PC-9 (cell line): Measurements from ENCODE around the gene TFDP3. TPM values are rescaled to one million over a fixed set of nuclear protein-coding genes. Genes with fewer than 3 reads are reported as not detected.
A peak's percentile ranks its signal among the peaks of the same experiment; 100 is the strongest.

ENCODE experiments used
- BruUV-seq: library from RNA; stranded (reverse); fragments of 400-500 nt; replicated peaks from 2 replicates; lab custom pipeline; 2021; lab: Mats Ljungman, UMichigan
- CTCF ChIA-PET: fragments of 300-600 bp; sonication (Branson Sonifier 250); formaldehyde crosslinking; loops from one replicate; lab custom pipeline; 2022; ENCODE audit warnings: antibody characterized with exemption; lab: Charles Lee
- POLR2A ChIA-PET: fragments of 300-600 bp; sonication (Branson Sonifier 250); formaldehyde crosslinking; loops from one replicate; lab custom pipeline; 2022; ENCODE audit warnings: antibody characterized with exemption; ENCODE audit not compliant: unreplicated experiment; lab: Charles Lee
- DNase-seq, 2 experiments: peaks; one replicate each; pipeline versions ENCODE4 v3.0.0 to v3.0.0-alpha.2; 2015 to 2022; ENCODE audit warnings: mixed read lengths in 1 of 2
- H2AFZ ChIP-seq: fragments of 200-600 bp; sonication (generic); 2 replicates; pipeline ENCODE4 v1.8.1; 2017; ENCODE audit warnings: antibody characterized with exemption
- H3F3A ChIP-seq: fragments of 200-600 bp; sonication (generic); 2 replicates; pipeline ENCODE4 v1.8.1; 2017; ENCODE audit warnings: antibody characterized with exemption, mild to moderate bottlenecking, low read depth; ENCODE audit not compliant: insufficient read depth
- H3K27ac ChIP-seq: fragments of 200-600 bp; sonication (generic); 2 replicates; pipeline ENCODE4 v1.6.1; 2016; ENCODE audit warnings: mixed run types
- H3K27me3 ChIP-seq: fragments of 200-600 bp; sonication (generic); 2 replicates; pipeline ENCODE4 v1.6.1; 2016; ENCODE audit warnings: low read depth, mixed run types; ENCODE audit not compliant: insufficient read depth
- H3K36me3 ChIP-seq: fragments of 200-600 bp; sonication (generic); 2 replicates; pipeline ENCODE4 v1.6.1; 2016; ENCODE audit warnings: low read depth, mixed run types
- H3K4me1 ChIP-seq: fragments of 200-600 bp; sonication (generic); replicated peaks from 2 replicates; pipeline ENCODE4 v1.6.1; 2016; ENCODE audit warnings: mixed run types; ENCODE audit not compliant: insufficient read depth
- H3K4me2 ChIP-seq: fragments of 200-600 bp; sonication (generic); 2 replicates; pipeline ENCODE4 v1.6.1; 2017; ENCODE audit warnings: mixed run types
- H3K4me3 ChIP-seq: fragments of 200-600 bp; sonication (generic); 2 replicates; pipeline ENCODE4 v1.6.1; 2016; ENCODE audit warnings: mixed run types
- H3K79me2 ChIP-seq: fragments of 200-600 bp; sonication (generic); 2 replicates; pipeline ENCODE4 v1.6.1; 2017; ENCODE audit warnings: low read depth, mixed run types
- H3K9me2 ChIP-seq: fragments of 200-600 bp; sonication (generic); 2 replicates; pipeline ENCODE4 v1.8.1; 2017; ENCODE audit warnings: mild to moderate bottlenecking; ENCODE audit not compliant: insufficient read depth
- H3K9me3 ChIP-seq: fragments of 200-600 bp; sonication (generic); 2 replicates; pipeline ENCODE4 v1.8.1; 2016; ENCODE audit warnings: low read depth; ENCODE audit not compliant: insufficient read depth
- H4K20me1 ChIP-seq: fragments of 200-600 bp; sonication (generic); 2 replicates; pipeline ENCODE4 v1.8.1; 2017; ENCODE audit not compliant: insufficient read depth
- CTCF ChIP-seq: fragments of 200-600 bp; sonication (generic); conservative IDR thresholded peaks from 2 replicates; pipeline ENCODE4 v1.6.1; 2017; ENCODE audit warnings: mixed run types, antibody characterized with exemption, mild to moderate bottlenecking, moderate library complexity
- EZH2 ChIP-seq: fragments of 200-600 bp; sonication (generic); IDR thresholded peaks from 2 replicates; pipeline ENCODE4 v1.8.0; 2017; ENCODE audit warnings: antibody characterized with exemption, low read depth
- intact Hi-C: fragments of 100-400 bp; cut with micrococcal nuclease; formaldehyde crosslinking; loops from one replicate; pipeline ENCODE4 v1.10.0; 2022; ENCODE audit not compliant: unreplicated experiment
- total RNA-seq: library from RNA; stranded (reverse); gene quantifications from 2 replicates; pipeline ENCODE4 v1.2.3, GENCODE V29; 2021

The TFDP3 gene
- total RNA-seq, 1 experiment from 2014 or later: not detected

- no peaks in the 10 kb centered on the region for H3K27me3 ChIP-seq
- peaks cover 16% of the 10 kb centered on the region; the same call in 1 of the 2 replicates for H3F3A ChIP-seq
- no peaks in the 10 kb centered on the region for H3K36me3 ChIP-seq
- peak overlapping the region; percentile 48 for H3K27ac ChIP-seq
- no peak overlapping the region for H2AFZ ChIP-seq
- DNase-seq: peak; percentile 33 to 99
- ChIA-PET POLR2A (interaction anchor here (0.5 to 0.9 kb wide), 4 partner anchors 23 to 173 kb away, joined by 3 to 6 read pairs (median 4); no protein-coding TSS in a partner anchor), CTCF (interaction anchor here (0.6 to 1.1 kb wide), 2 partner anchors 26 to 1399 kb away, joined by 3 to 4 read pairs; no protein-coding TSS in a partner anchor)
- peaks cover 21% of the 10 kb centered on the region for H3K4me1 ChIP-seq
- H4K20me1 ChIP-seq: no peaks in the 10 kb centered on the region
- no peaks in the 10 kb centered on the region for H3K79me2 ChIP-seq
- no peak for TF ChIP-seq CTCF
- TF ChIP-seq EZH2: no peak
- no peaks in the 10 kb centered on the region; the same call in 1 of the 2 replicates for H3K9me2 ChIP-seq
- no peak overlapping the region for H3K4me3 ChIP-seq
- H3K9me3 ChIP-seq: no peaks in the 10 kb centered on the region; the same call in 1 of the 2 replicates
- intact Hi-C loops: loop anchor here (10.0 kb wide), 1 partner anchor 445 kb away; no protein-coding TSS in a partner anchor
- BruUV-seq: no TSS peak
- H3K4me2 ChIP-seq: peak overlapping the region; percentile 48
These were observed 11.2 kb upstream of the TFDP3 start for GRCh38 chrX:133229361-133229760.

GRCh38 chrX:133215747-133216146 is 2.4 kb downstream of the TFDP3 start:
- POLR2A ChIA-PET: no interaction called here
- no peak for TF ChIP-seq EZH2
- TF ChIP-seq CTCF: peak; percentile 64
- Histone ChIP-seq H3K4me1 (no peaks in the 10 kb centered on the region), H3K27ac (no peak overlapping the region), H3K9me2 (no peaks in the 10 kb centered on the region), H2AFZ (no peak overlapping the region), H3F3A (no peaks in the 10 kb centered on the region), H3K9me3 (no peaks in the 10 kb centered on the region), H3K79me2 (no peaks in the 10 kb centered on the region), H3K36me3 (no peaks in the 10 kb centered on the region), H4K20me1 (no peaks in the 10 kb centered on the region), H3K27me3 (no peaks in the 10 kb centered on the region), H3K4me3 (no peak overlapping the region), H3K4me2 (no peak overlapping the region)
- DNase-seq: peak in 1 of 2 experiments; percentile 27
- intact Hi-C loops: no loop called here
- no TSS peak for BruUV-seq
- CTCF ChIA-PET: no interaction called here

- CTCF ChIA-PET: no interaction called here
These were observed 3.1 kb downstream of the TFDP3 start for GRCh38 chrX:133215017-133215416.

More at GRCh38 chrX:133215017-133215416, 3.1 kb downstream of the TFDP3 start:
- H3K79me2 ChIP-seq: no peaks in the 10 kb centered on the region
- H3K27me3 ChIP-seq: no peaks in the 10 kb centered on the region
- no peaks in the 10 kb centered on the region for H3K9me2 ChIP-seq
- H3K4me2 ChIP-seq: no peak overlapping the region
- POLR2A ChIA-PET: no interaction called here
- no peaks in the 10 kb centered on the region for H3K36me3 ChIP-seq
- H3K27ac ChIP-seq: no peak overlapping the region
- no peak overlapping the region for H2AFZ ChIP-seq
- no peaks in the 10 kb centered on the region for H3K4me1 ChIP-seq
- H3K9me3 ChIP-seq: no peaks in the 10 kb centered on the region
- no peak overlapping the region for H3K4me3 ChIP-seq
- TF ChIP-seq CTCF: no peak
- no peak for TF ChIP-seq EZH2
- intact Hi-C loops: no loop called here
- no peaks in the 10 kb centered on the region for H4K20me1 ChIP-seq
- H3F3A ChIP-seq: no peaks in the 10 kb centered on the region
- no TSS peak for BruUV-seq
- no peak for DNase-seq
